LNCAP (cell line): ENCODE results near the gene GAB2.

Source experiments
- CTCF ChIP-seq: fragments of 450-650 bp; IDR thresholded peaks from 2 replicates; pipeline ENCODE4 v1.5.1; 2017; ENCODE audit warnings: mild to moderate bottlenecking

GAB2 gene

GRCh38 chr11:78341841-78342240 is 75.8 kb downstream of the GAB2 start:
- TF ChIP-seq CTCF, result no peak

GRCh38 chr11:78340530-78340929 is 77.1 kb downstream of the GAB2 start:
- no peak for TF ChIP-seq CTCF

- TF ChIP-seq CTCF, result no peak
Measured at GRCh38 chr11:78339945-78340344, 77.7 kb downstream of the GAB2 start.

DNA sequence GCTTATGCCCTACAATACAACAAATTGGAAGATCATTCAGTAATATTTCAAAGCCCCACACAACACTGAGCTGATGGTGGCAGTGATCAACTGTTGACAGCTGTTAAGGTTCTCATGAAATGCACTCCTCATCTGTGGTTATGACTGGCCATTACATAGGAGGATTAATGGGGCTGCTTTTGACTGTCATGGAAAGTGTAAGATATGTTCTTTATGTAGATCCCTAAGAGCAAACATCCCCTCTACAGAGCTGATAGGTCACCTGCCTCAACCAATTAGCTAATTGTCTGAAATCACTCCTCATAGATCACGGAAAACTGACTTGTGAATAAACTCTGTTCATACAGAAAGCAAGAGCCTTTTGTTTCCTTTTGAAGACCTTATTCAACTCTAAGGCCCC is 78.1 kb downstream of the GAB2 start:
- TF ChIP-seq CTCF, result no peak

GRCh38 chr11:78338702-78339101 is 78.9 kb downstream of the GAB2 start:
- TF ChIP-seq CTCF, result no peak

DNA sequence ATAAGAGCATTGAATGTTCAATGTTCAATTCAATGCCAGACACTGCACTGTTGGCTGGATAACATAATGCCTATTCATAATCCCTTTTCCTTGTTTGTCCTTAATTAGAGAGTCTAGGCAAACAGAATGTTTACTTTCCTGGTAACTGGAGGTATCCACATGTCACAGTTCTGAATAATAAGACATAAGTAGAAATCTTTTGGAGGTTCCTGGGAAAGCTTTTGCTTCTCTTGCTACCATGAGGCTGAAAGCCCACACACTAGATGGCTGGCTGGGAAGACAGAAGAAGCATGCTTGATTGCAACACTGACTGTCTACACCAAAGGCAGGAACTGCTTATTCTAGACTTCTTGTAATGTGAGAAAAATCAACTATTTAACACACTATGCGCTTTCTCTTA is 79.5 kb downstream of the GAB2 start:
- no peak for TF ChIP-seq CTCF

GRCh38 chr11:78337554-78337924 is 80.1 kb downstream of the GAB2 start:
- no peak for TF ChIP-seq CTCF

DNA sequence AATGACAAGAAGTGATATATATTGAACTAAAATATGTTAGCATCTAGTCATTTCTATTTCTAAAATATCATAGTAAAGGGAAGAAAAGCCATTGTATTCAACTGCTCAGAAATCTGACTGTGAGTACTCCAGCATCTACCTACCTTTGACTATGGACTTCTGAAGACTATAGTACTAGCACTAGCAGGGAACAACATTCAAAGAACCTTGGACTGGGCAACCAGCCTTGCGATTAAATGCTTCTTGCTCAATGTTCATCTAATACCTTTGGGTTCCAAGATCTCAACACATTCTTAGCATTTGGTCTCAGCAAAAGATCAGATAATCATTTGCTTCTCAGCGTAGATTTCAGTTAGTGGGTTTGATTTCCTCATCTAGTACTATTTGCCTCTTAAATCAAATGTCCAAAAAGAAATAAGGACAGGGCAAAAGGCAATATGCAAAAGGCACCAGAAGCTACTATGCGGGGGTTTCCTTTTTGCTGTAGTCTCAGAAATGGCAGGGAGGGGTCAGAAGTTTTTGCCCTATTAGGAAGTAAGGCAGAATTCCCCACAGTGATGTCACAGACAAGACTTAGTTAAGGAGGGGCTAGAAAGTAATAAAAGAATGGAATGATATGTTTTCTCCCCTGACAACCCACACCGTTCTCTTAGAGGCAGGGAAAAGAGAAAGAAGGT is 80.6 kb downstream of the GAB2 start:
- TF ChIP-seq CTCF, result no peak
